PFSK-1 (cell line): Measurements from ENCODE around the gene DOLPP1.

Source experiments
- FOXP2 ChIP-seq: optimal IDR thresholded peaks from 2 replicates; pipeline ENCODE3; 2011; ENCODE audit warnings: borderline replicate concordance, control low read depth, inconsistent platforms; ENCODE audit not compliant: insufficient read depth; ENCODE audit errors: extremely low read length, extremely low read depth
- POLR2AphosphoS5 ChIP-seq: IDR thresholded peaks from 2 replicates; pipeline ENCODE4 v1.6.1; 2012; ENCODE audit warnings: low read depth, mild to moderate bottlenecking, control low read depth, low read length, moderate library complexity
- SIN3A ChIP-seq: IDR thresholded peaks from 2 replicates; pipeline ENCODE4 v1.6.1; 2012; ENCODE audit warnings: mild to moderate bottlenecking, low read length, moderate library complexity, borderline replicate concordance; ENCODE audit not compliant: insufficient read depth
- TAF1 ChIP-seq: IDR thresholded peaks from 2 replicates; pipeline ENCODE4 v1.6.1; 2012; ENCODE audit warnings: low read length, control low read depth, borderline replicate concordance; ENCODE audit not compliant: insufficient read depth
- TF ChIP-seq, protein P1 (sequence below), 2 experiments: IDR thresholded peaks; 2 replicates each; pipeline versions ENCODE4 v1.6.1 to v1.8.0; 2011 to 2012; ENCODE audit warnings: low read depth in 2 of 2, low read length in 2 of 2, control low read depth in 1 of 2, inconsistent platforms in 1 of 2, mild to moderate bottlenecking in 1 of 2, moderate library complexity in 1 of 2; ENCODE audit not compliant: insufficient read depth in 1 of 2

Gene DOLPP1

DNA sequence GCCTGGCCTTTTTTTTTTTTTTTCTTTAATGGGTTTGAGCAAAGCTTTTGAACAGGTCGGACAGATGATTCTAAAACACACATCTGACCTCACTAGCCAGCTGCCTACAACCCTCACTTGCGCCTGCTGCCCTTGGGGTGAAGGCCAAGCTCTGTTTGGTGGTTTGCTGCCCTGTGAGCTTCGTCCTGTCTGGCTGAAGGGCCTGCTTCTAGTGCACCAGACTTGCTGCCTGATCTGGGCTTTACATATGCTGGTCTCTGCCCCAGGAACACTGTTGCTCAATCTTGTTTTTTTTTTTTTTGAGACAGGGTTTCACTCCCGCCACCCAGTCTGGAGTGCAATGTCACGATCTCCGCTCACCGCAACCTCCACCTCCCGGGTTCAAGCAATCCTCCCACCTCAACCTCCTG lies 16.4 kb upstream of the DOLPP1 start:
- TF ChIP-seq TAF1, result no peak
- TF ChIP-seq SIN3A, result no peak
- TF ChIP-seq, protein P1, sequence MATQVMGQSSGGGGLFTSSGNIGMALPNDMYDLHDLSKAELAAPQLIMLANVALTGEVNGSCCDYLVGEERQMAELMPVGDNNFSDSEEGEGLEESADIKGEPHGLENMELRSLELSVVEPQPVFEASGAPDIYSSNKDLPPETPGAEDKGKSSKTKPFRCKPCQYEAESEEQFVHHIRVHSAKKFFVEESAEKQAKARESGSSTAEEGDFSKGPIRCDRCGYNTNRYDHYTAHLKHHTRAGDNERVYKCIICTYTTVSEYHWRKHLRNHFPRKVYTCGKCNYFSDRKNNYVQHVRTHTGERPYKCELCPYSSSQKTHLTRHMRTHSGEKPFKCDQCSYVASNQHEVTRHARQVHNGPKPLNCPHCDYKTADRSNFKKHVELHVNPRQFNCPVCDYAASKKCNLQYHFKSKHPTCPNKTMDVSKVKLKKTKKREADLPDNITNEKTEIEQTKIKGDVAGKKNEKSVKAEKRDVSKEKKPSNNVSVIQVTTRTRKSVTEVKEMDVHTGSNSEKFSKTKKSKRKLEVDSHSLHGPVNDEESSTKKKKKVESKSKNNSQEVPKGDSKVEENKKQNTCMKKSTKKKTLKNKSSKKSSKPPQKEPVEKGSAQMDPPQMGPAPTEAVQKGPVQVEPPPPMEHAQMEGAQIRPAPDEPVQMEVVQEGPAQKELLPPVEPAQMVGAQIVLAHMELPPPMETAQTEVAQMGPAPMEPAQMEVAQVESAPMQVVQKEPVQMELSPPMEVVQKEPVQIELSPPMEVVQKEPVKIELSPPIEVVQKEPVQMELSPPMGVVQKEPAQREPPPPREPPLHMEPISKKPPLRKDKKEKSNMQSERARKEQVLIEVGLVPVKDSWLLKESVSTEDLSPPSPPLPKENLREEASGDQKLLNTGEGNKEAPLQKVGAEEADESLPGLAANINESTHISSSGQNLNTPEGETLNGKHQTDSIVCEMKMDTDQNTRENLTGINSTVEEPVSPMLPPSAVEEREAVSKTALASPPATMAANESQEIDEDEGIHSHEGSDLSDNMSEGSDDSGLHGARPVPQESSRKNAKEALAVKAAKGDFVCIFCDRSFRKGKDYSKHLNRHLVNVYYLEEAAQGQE (IDR thresholded peaks at IDR 0.05; ENCODE audit: insufficient read depth in 1 of 2, low read depth in 2 of 2, low read length in 2 of 2), result no peak
- no peak for TF ChIP-seq POLR2AphosphoS5
- no peak for TF ChIP-seq FOXP2

DNA sequence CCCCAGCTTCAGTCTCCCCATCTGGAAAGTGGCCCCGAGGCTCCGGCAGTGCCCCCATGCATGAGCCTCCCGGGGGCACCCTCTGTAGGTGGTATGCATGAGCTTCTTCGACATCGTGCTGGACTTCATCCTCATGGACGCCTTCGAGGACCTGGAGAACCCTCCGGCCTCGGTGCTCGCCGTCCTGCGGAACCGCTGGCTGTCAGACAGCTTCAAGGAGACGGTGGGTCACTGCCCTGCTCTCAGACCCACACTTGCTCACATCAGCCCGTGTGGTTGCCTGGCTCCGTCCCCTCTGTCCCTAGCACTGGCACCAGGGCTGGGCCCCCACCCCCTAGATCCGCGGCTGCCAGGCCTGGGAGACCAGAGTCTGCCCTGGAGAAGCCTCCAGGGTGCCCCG lies 12.8 kb upstream of the DOLPP1 start:
- TF ChIP-seq TAF1 (no peak), FOXP2 (no peak), SIN3A (no peak), POLR2AphosphoS5 (no peak)
- TF ChIP-seq, protein P1 (IDR thresholded peaks at IDR 0.05; ENCODE audit: insufficient read depth in 1 of 2, low read depth in 2 of 2, low read length in 2 of 2), result no peak

DNA sequence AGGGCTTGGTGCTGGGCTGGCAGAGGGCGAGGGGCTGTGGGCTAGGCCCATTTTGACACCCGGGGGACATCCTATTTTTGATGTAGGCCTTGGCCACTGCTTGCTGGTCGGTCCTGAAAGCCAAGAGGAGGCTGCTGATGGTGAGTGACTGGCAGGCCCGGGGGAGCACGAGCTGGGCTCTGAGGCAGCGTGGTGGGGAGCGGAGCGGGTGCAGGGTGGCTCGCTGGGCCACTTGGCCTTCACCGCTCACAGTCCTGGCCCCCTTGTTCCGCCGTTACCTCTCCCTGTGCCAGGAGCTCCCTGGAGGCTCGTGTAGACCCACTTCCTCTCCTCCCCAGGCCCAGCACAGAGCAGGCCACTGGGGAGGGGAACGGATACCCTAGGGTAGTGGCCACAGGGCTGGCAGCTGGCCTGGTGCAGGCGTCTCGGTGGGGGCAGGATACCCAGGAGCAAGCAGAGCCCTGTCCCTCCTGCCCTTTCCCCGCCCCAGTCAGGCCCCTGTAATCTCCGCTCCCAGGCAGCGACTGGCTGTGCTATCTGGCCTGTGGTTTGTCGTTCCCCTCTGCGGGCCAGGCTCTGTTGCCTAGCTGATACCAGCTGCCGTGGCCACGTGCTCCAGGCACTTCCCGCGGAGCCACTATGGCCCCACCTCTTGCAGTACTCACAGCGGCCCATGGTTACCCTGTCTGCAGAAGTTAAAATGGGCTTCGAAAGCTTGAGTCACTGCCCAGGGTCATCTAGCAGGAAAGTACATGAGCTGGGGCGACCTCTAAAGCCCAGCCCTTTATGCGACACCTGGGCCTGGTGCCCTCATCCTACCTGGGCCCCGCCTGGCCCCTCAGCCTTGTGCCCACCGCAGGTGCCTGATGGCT lies 11.7 kb upstream of the DOLPP1 start:
- TF ChIP-seq, protein P1 (IDR thresholded peaks at IDR 0.05; ENCODE audit: insufficient read depth in 1 of 2, low read depth in 2 of 2, low read length in 2 of 2), result no peak
- no peak for TF ChIP-seq POLR2AphosphoS5
- no peak for TF ChIP-seq FOXP2
- TF ChIP-seq TAF1, result no peak
- no peak for TF ChIP-seq SIN3A

DNA sequence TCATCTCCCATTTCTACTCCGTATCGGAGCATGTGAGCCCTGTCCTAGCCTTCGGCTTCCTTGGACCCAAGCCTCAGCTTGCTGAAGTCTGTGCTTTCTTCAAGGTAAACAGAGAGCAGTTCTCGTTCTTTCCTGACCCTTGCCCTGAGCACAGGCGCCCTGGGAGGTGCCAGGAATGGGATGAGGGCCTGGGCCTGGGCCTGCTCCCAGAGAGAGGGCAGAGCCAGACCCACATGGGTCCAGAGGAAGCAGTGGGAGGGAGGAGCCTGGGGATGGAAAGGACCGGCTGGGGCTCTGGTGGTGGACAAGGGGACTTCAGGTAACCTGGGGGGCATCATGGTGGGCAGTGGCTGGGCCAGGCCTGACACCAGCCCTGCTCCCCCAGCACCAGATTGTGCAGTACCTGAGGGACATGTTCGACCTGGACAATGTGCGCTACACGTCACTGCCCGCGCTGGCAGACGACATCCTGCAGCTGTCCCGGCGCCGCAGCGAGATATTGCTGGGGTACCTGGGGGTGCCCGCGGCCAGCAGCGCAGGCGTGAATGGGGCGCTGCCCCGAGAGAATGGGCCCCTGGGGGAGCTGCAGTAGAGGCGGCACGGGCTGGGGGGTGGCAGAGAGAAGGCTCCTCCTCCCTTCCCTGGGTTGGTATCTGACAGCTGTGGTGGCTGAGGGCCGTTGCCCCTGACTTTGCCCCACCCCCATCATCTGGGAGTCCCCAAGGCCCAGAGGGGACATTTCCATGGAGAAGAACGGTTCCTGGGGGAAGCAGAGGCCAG lies 10.9 kb upstream of the DOLPP1 start:
- TF ChIP-seq FOXP2 (no peak), POLR2AphosphoS5 (no peak), SIN3A (no peak)
- TF ChIP-seq, protein P1 (IDR thresholded peaks at IDR 0.05; ENCODE audit: insufficient read depth in 1 of 2, low read depth in 2 of 2, low read length in 2 of 2), result no peak
